H1 (cell line): ENCODE measurements around the gene GLT8D2. TPM values are rescaled to one million over a fixed set of nuclear protein-coding genes. Genes with fewer than 3 reads are reported as not detected.

Experiments
- CTCF ChIA-PET: fragments of 300-600 bp; sonication (Branson Sonifier 250); formaldehyde crosslinking; loops from one replicate; lab custom pipeline; 2021; ENCODE audit not compliant: partially characterized antibody; lab: Charles Lee
- POLR2A ChIA-PET: fragments of 300-600 bp; sonication (Branson Sonifier 250); formaldehyde crosslinking; loops from one replicate; lab custom pipeline; 2021; ENCODE audit warnings: inconsistent platforms; ENCODE audit not compliant: partially characterized antibody; lab: Charles Lee
- DNase-seq, 2 experiments: peaks; one replicate each; pipeline versions ENCODE4 v3.0.0 to v3.0.0-alpha.2; 2010 to 2022; ENCODE audit warnings: low spot score in 2 of 2, low read depth in 1 of 2, mixed read lengths in 1 of 2
- FAIRE-seq: peaks from 2 replicates; lab custom pipeline; 2011; peaks lifted over from hg19 to GRCh38; lab: Jason Lieb, UNC
- H2AFZ ChIP-seq: 2 replicates; pipeline ENCODE4 v1.8.1; 2012; ENCODE audit warnings: low read length, inconsistent platforms
- H2AK5ac ChIP-seq: 2 replicates; pipeline ENCODE4 v1.6.1; 2013; ENCODE audit warnings: low read depth, low read length
- H2BK120ac ChIP-seq: replicated peaks from 2 replicates; pipeline ENCODE3; 2013; ENCODE audit warnings: low read depth, low read length, inconsistent platforms
- H2BK12ac ChIP-seq: 2 replicates; pipeline ENCODE4 v1.6.1; 2013; ENCODE audit warnings: low read depth, low read length
- H2BK15ac ChIP-seq: 2 replicates; pipeline ENCODE4 v1.6.1; 2013; ENCODE audit warnings: low read length
- H2BK20ac ChIP-seq: 2 replicates; pipeline ENCODE4 v1.6.1; 2013; ENCODE audit warnings: low read length
- H2BK5ac ChIP-seq: 2 replicates; pipeline ENCODE4 v1.6.1; 2013; ENCODE audit warnings: low read depth, low read length
- H3K14ac ChIP-seq: 2 replicates; pipeline ENCODE4 v1.6.1; 2013; ENCODE audit warnings: inconsistent platforms; ENCODE audit not compliant: insufficient read length
- H3K18ac ChIP-seq: 2 replicates; pipeline ENCODE4 v1.6.1; 2013; ENCODE audit warnings: low read length; ENCODE audit errors: extremely low read depth
- H3K23ac ChIP-seq: 2 replicates; pipeline ENCODE4 v1.6.1; 2013; ENCODE audit warnings: inconsistent platforms; ENCODE audit not compliant: insufficient read length
- H3K23me2 ChIP-seq: 2 replicates; pipeline ENCODE4 v1.6.1; 2013; ENCODE audit warnings: low read depth, low read length
- H3K27ac ChIP-seq: 2 replicates; pipeline ENCODE4 v1.6.1; 2011; ENCODE audit warnings: low read depth, low read length, inconsistent platforms
- H3K27me3 ChIP-seq, 4 experiments: replicated peaks in 1 of 4; 1 replicate in 1 of 4; 2 replicates in 3 of 4; pipeline versions ENCODE4 v1.6.1 to v1.8.1; 2011 to 2013; ENCODE audit warnings: low read length in 3 of 4, mild to moderate bottlenecking in 3 of 4, inconsistent platforms in 2 of 4, mixed read lengths in 2 of 4, moderate library complexity in 1 of 4; ENCODE audit not compliant: control insufficient read depth in 3 of 4, insufficient read depth in 3 of 4; ENCODE audit errors: extremely low read depth in 1 of 4
- H3K36me3 ChIP-seq, 4 experiments: 2 replicates each; pipeline versions ENCODE4 v1.6.1 to v1.8.1; 2011 to 2013; ENCODE audit warnings: mild to moderate bottlenecking in 4 of 4, low read length in 3 of 4, moderate library complexity in 2 of 4, control low read depth in 1 of 4, inconsistent platforms in 1 of 4; ENCODE audit not compliant: insufficient read depth in 4 of 4, control insufficient read depth in 2 of 4
- H3K4ac ChIP-seq: replicated peaks from 2 replicates; pipeline ENCODE3; 2013; ENCODE audit warnings: low read length, low read depth, mixed read lengths, inconsistent platforms; ENCODE audit not compliant: insufficient read length
- H3K4me1 ChIP-seq, 4 experiments: replicated peaks in 1 of 4; 1 replicate in 1 of 4; 2 replicates in 3 of 4; pipeline versions ENCODE4 v1.6.1 to v1.8.1; 2011 to 2013; ENCODE audit warnings: low read length in 3 of 4, inconsistent platforms in 2 of 4, mixed read lengths in 1 of 4; ENCODE audit not compliant: insufficient read depth in 4 of 4, control insufficient read depth in 3 of 4
- H3K4me2 ChIP-seq, 2 experiments: 2 replicates each; pipeline versions ENCODE4 v1.6.1 to v1.8.1; 2011 to 2013; ENCODE audit warnings: low read depth in 2 of 2, low read length in 2 of 2, control low read depth in 1 of 2, inconsistent platforms in 1 of 2, mild to moderate bottlenecking in 1 of 2; ENCODE audit not compliant: insufficient read depth in 1 of 2
- H3K4me3 ChIP-seq, 4 experiments: fragments of 200-600, 300-600 bp in 1 of 4; sonication (generic), shearing (Covaris generic), sonication (Bioruptor Twin) in 1 of 4; 2 replicates each; pipeline versions ENCODE4 v1.5.1 to v1.8.1; 2011 to 2016; ENCODE audit warnings: low read length in 4 of 4, low read depth in 3 of 4, control low read depth in 2 of 4, inconsistent platforms in 2 of 4, mild to moderate bottlenecking in 2 of 4, mixed read lengths in 1 of 4, moderate library complexity in 1 of 4; ENCODE audit not compliant: insufficient read depth in 2 of 4; ENCODE audit errors: extremely low read depth in 1 of 4
- H3K56ac ChIP-seq: replicated peaks from 2 replicates; pipeline ENCODE3; 2013; ENCODE audit warnings: low read depth, mild to moderate bottlenecking, mixed read lengths, low read length, inconsistent platforms; ENCODE audit not compliant: insufficient read length
- H3K79me1 ChIP-seq: 2 replicates; pipeline ENCODE4 v1.6.1; 2013; ENCODE audit warnings: low read depth, low read length, control low read depth
- H3K79me2 ChIP-seq, 2 experiments: 2 replicates each; pipeline versions ENCODE4 v1.6.1 to v1.8.1; 2012 to 2013; ENCODE audit warnings: low read length in 2 of 2, mild to moderate bottlenecking in 2 of 2, inconsistent platforms in 1 of 2; ENCODE audit not compliant: insufficient read depth in 2 of 2, control insufficient read depth in 1 of 2
- H3K9ac ChIP-seq, 4 experiments: replicated peaks in 1 of 4; 1 replicate in 1 of 4; 2 replicates in 3 of 4; pipeline versions ENCODE4 v1.6.1 to v1.8.1; 2011 to 2013; ENCODE audit warnings: low read depth in 3 of 4, low read length in 3 of 4, control low read depth in 2 of 4, mild to moderate bottlenecking in 2 of 4, moderate library complexity in 2 of 4, inconsistent platforms in 1 of 4; ENCODE audit errors: extremely low read depth in 1 of 4
- H3K9me3 ChIP-seq, 2 experiments: 2 replicates each; pipeline versions ENCODE4 v1.6.1 to v1.8.1; 2012 to 2013; ENCODE audit warnings: mild to moderate bottlenecking in 2 of 2, moderate library complexity in 2 of 2, control low read depth in 1 of 2, inconsistent platforms in 1 of 2, low read depth in 1 of 2, low read length in 1 of 2, mixed read lengths in 1 of 2; ENCODE audit not compliant: insufficient read depth in 2 of 2
- H4K20me1 ChIP-seq, 2 experiments: replicated peaks in 1 of 2; 2 replicates each; pipeline versions ENCODE3 to v1.8.1; 2011 to 2013; ENCODE audit warnings: inconsistent platforms in 2 of 2, low read length in 2 of 2, mild to moderate bottlenecking in 1 of 2; ENCODE audit not compliant: insufficient read depth in 2 of 2, control insufficient read depth in 1 of 2
- H4K5ac ChIP-seq: 2 replicates; pipeline ENCODE4 v1.6.1; 2013; ENCODE audit warnings: low read length, low read depth, mixed read lengths, inconsistent platforms; ENCODE audit not compliant: insufficient read length
- H4K8ac ChIP-seq: 2 replicates; pipeline ENCODE4 v1.8.0; 2013; ENCODE audit warnings: mild to moderate bottlenecking, moderate library complexity, low read length, inconsistent platforms; ENCODE audit not compliant: insufficient read depth; ENCODE audit errors: extremely low read depth
- H4K91ac ChIP-seq: replicated peaks from 2 replicates; pipeline ENCODE3; 2013; ENCODE audit warnings: low read length, mixed read lengths, inconsistent platforms; ENCODE audit not compliant: insufficient read length
- CBX5 ChIP-seq: fragments of 300-800, 300-1000 bp; sonication (generic); IDR thresholded peaks from 2 replicates; pipeline ENCODE4 v1.7.1; 2016; ENCODE audit warnings: antibody characterized with exemption, low read length, low read depth
- CEBPB ChIP-seq: IDR thresholded peaks from 2 replicates; pipeline ENCODE4 v1.6.1; 2012; ENCODE audit warnings: low read depth, low read length
- FOSL1 ChIP-seq: IDR thresholded peaks from 2 replicates; pipeline ENCODE4 v1.6.1; 2011; ENCODE audit warnings: mild to moderate bottlenecking, low read depth, low read length, moderate library complexity; ENCODE audit not compliant: insufficient read depth
- NRF1 ChIP-seq: IDR thresholded peaks from 2 replicates; pipeline ENCODE4 v1.6.1; 2011; ENCODE audit warnings: mild to moderate bottlenecking, low read depth, low read length, improper control_type of control experiment
- PHF8 ChIP-seq: fragments of 200-600 bp; sonication (generic); conservative IDR thresholded peaks from 2 replicates; pipeline ENCODE4 v1.7.1; 2012; ENCODE audit warnings: low read depth, mild to moderate bottlenecking, inconsistent platforms, low read length, moderate library complexity
- POLR2A ChIP-seq, 2 experiments: IDR thresholded peaks; 1 replicate in 1 of 2; 2 replicates in 1 of 2; pipeline ENCODE4 v1.6.1; 2011; ENCODE audit warnings: low read depth in 2 of 2, low read length in 2 of 2, mild to moderate bottlenecking in 2 of 2; ENCODE audit errors: control extremely low read depth in 1 of 2
- POU5F1 ChIP-seq: IDR thresholded peaks from 2 replicates; pipeline ENCODE4 v1.6.1; 2011; ENCODE audit warnings: low read depth, mild to moderate bottlenecking, low read length, moderate library complexity
- RAD21 ChIP-seq, 2 experiments: IDR thresholded peaks in 1 of 2; conservative IDR thresholded peaks in 1 of 2; 2 replicates each; pipeline ENCODE4 v1.6.1; 2011; ENCODE audit warnings: low read depth in 2 of 2, low read length in 2 of 2, improper control_type of control experiment in 1 of 2, inconsistent platforms in 1 of 2, mild to moderate bottlenecking in 1 of 2, moderate library complexity in 1 of 2
- RXRA ChIP-seq: IDR thresholded peaks from 2 replicates; pipeline ENCODE4 v1.6.1; 2011; ENCODE audit warnings: low read depth, mild to moderate bottlenecking, low read length, moderate library complexity; ENCODE audit not compliant: insufficient read depth
- SP1 ChIP-seq: IDR thresholded peaks from 2 replicates; pipeline ENCODE4 v1.6.1; 2011; ENCODE audit warnings: low read depth, low read length
- SP4 ChIP-seq: IDR thresholded peaks from 2 replicates; pipeline ENCODE4 v1.6.1; 2012; ENCODE audit warnings: low read length, inconsistent platforms
- TCF12 ChIP-seq: IDR thresholded peaks from 2 replicates; pipeline ENCODE4 v1.6.1; 2011; ENCODE audit warnings: low read depth, mild to moderate bottlenecking, low read length
- WGBS, 2 experiments: shearing (Covaris generic) in 1 of 2; methylation state at CpG; one replicate each; pipeline versions ENCODE4 v1.1.6 to v1.1.7; 2013 to 2015; ENCODE audit warnings: low lambda C conversion rate in 2 of 2, mixed read lengths in 2 of 2, inconsistent platforms in 1 of 2, low coverage in 1 of 2, missing lambda C conversion rate in 1 of 2; ENCODE audit not compliant: insufficient replicate concordance in 2 of 2, insufficient coverage in 1 of 2, insufficient read length in 1 of 2; ENCODE audit errors: extremely low coverage in 1 of 2, missing lambda C conversion rate in 1 of 2; 5-methylcytosine and 5-hydroxymethylcytosine counted together
- polyA plus RNA-seq, 7 experiments: library from polyadenylated mRNA; depleted of rRNA in 3 of 7; stranded (reverse) in 5 of 7; unstranded in 2 of 7; fragments of >200 nt in 5 of 7; fragments of 200-250 nt in 2 of 7; gene quantifications; 1 replicate in 5 of 7; 2 replicates in 1 of 7; 4 replicates in 1 of 7; pipeline versions ENCODE4 v1.2.1 to v1.2.3, GENCODE V29; 2011 to 2013; ENCODE audit warnings: missing spikeins in 2 of 7, mixed read lengths in 2 of 7
- total RNA-seq: library from RNA; stranded (reverse); fragmentation: NEBNext Ultra II Directional; extraction: Animal tissue kit (Norgen Biotek cat#: 25700); gene quantifications from 2 replicates; pipeline ENCODE4 v1.2.1, GENCODE V29; 2021
- TF ChIP-seq, protein P1 (sequence below): IDR thresholded peaks from 2 replicates; pipeline ENCODE4 v1.6.1; 2011; ENCODE audit warnings: low read depth, mild to moderate bottlenecking, low read length; ENCODE audit not compliant: insufficient read depth

The GLT8D2 gene
- total and polyA plus RNA-seq, 2 of the 8 experiments (the other 6 are each of a cell fraction or from before 2014, with no cell fraction given), result 6.8 to 9.8 TPM

DNA sequence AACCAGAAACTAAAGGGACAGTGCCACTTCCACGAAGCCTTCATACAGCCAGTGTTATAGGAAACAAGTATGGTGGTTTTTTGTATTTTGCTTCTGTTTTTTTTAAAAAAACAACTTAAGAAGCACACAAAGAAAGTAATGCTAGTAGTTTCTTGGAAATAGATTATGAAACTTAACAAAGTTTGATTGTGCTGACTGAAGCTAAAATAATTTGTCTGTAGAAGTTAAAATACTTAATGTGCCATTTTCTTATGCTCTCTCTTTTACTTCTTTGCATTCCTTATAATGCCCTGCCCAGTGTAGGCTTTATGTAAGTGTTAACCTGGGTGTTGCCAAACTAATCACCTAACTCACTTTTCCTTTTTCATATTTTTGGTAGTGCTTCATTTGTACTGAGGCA, 30.8 kb upstream of the GLT8D2 start:
- no peak overlapping the region for H3K9ac ChIP-seq
- H4K5ac ChIP-seq, result no peak overlapping the region
- H3K56ac ChIP-seq, result no peak overlapping the region
- no peak overlapping the region for H2BK120ac ChIP-seq
- no peak overlapping the region for H2BK20ac ChIP-seq
- no peak overlapping the region for H2BK12ac ChIP-seq
- no peak overlapping the region for H3K4me3 ChIP-seq
- POLR2A ChIA-PET, result interaction anchor here (0.6 kb wide), 1 partner anchor 979 kb away, joined by 3 read pairs; no protein-coding TSS in a partner anchor
- H3K79me2 ChIP-seq, result no peaks in the 10 kb centered on the region
- no peaks in the 10 kb centered on the region for H3K4me1 ChIP-seq
- no peak overlapping the region for H3K4ac ChIP-seq
- CTCF ChIA-PET, result no interaction called here
- H2AK5ac ChIP-seq, result no peak overlapping the region
- H2AFZ ChIP-seq, result no peak overlapping the region
- no peak overlapping the region for H3K18ac ChIP-seq
- no peak overlapping the region for H4K8ac ChIP-seq
- no peak for FAIRE-seq
- H3K23me2 ChIP-seq, result no peaks in the 10 kb centered on the region
- WGBS, 2 experiments, result 97% methylated on average over 1 of the region's 1 CpG; no CpG with 5 or more reads in 1 of the 2 experiments
- no peaks in the 10 kb centered on the region for H3K27me3 ChIP-seq
- H3K27ac ChIP-seq, result no peak overlapping the region
- H3K36me3 ChIP-seq, result no peaks in the 10 kb centered on the region
- H3K4me2 ChIP-seq, result no peak overlapping the region
- no peak overlapping the region for H2BK5ac ChIP-seq
- TF ChIP-seq POU5F1 (no peak), POLR2A (IDR thresholded peaks at IDR 0.05; ENCODE audit: control extremely low read depth in 1 of 2, low read depth in 2 of 2, low read length in 2 of 2) (no peak), FOSL1 (no peak), RXRA (no peak), PHF8 (no peak), SP4 (no peak), CEBPB (no peak), NRF1 (no peak), SP1 (no peak), RAD21 (IDR thresholded peaks at IDR 0.05 in 1 of 2, conservative IDR thresholded peaks at IDR 0.05 in 1 of 2; ENCODE audit: low read depth in 2 of 2, low read length in 2 of 2) (no peak), CBX5 (no peak), TCF12 (no peak)
- TF ChIP-seq, protein P1, sequence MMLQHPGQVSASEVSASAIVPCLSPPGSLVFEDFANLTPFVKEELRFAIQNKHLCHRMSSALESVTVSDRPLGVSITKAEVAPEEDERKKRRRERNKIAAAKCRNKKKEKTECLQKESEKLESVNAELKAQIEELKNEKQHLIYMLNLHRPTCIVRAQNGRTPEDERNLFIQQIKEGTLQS, result no peak
- no peaks in the 10 kb centered on the region for H3K9me3 ChIP-seq
- H2BK15ac ChIP-seq, result no peak overlapping the region
- no peaks in the 10 kb centered on the region for H3K79me1 ChIP-seq
- H4K20me1 ChIP-seq, result no peaks in the 10 kb centered on the region
- no peak overlapping the region for H3K14ac ChIP-seq
- no peak for DNase-seq
- H3K23ac ChIP-seq, result no peak overlapping the region
- H4K91ac ChIP-seq, result no peak overlapping the region
